NCI-H748 treated with DMSO at 0.1 percent for 48 hours (cell line): ENCODE data around the gene OPN3.

ENCODE experiments used
- DNase-seq: peaks from one replicate; lab custom pipeline; 2025; lab: John Stamatoyannopoulos, UW

OPN3 gene

GRCh38 chr1:241589521-241589920 is 50.6 kb downstream of the OPN3 start:
- no peak for DNase-seq

DNA sequence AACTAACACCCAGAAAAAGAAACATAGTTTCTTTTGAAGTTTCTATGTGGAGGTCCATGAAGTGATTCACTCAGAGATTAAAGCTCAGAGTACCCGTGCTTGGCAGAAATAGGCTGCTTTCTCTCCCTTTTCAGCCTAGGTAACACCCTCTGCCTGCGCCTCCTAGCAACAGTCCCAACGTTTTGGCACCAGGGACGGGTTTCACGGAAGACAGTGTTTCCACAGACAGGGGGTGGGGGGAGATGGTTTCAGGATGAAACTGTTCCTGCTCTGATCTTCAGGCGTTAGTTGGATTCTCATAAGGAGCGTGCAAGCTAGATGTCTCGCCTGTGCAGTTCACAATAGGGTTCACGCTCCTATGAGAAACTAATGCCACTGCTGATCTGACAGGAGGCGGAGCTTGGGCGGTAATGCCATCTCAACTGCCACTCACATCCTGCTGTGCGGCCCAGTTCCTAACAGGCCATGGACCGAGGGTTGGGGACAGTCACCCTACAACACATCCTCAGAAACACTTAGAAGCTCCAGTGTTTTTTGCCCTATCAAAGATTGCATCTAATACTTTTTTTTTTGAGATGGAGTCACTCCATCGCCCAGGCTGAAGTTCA is 53.2 kb downstream of the OPN3 start:
- no peak for DNase-seq

- DNase-seq: no peak
These were observed 57.2 kb downstream of the OPN3 start for GRCh38 chr1:241582921-241583321.

- DNase-seq: no peak
These were observed 60.7 kb downstream of the OPN3 start for GRCh38 chr1:241579434-241579833.

DNA sequence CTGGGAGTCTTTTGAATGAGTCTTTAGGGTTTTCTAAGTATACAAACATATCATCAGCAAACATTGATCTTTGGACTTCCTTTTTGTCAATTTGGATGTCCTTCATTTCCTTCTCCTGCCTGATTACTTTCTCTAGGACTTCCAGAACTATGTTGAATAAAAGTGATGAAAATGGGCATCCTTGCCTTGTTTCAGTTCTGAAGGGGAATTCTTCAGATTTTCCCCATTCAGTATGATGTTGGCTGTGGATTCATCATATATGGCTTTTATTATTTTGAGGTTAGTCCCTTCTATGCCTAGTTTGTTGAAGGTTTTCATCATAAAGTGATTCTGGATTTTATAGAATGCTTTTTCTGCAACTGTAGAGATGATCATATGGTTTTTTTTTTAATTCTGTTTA is 66.0 kb downstream of the OPN3 start:
- no peak for DNase-seq

DNA sequence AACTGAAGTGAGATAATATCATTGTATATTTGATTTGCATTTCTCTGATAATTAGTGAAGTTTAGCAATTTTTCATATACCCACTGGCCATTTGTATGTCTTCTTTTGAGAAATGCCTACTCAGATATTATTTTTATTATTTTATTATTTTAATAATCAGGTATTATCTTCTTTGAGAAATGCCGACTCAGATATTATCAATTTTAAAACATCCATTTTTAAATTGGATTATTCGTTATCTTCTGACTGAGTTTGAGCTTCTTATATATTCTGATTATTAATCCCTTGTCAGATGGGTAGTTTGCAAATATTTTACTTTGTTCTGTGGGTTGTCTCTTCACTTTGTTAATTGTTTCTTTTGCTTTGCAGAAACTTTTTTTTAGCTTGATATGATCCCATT is 70.3 kb downstream of the OPN3 start:
- no peak for DNase-seq

DNA sequence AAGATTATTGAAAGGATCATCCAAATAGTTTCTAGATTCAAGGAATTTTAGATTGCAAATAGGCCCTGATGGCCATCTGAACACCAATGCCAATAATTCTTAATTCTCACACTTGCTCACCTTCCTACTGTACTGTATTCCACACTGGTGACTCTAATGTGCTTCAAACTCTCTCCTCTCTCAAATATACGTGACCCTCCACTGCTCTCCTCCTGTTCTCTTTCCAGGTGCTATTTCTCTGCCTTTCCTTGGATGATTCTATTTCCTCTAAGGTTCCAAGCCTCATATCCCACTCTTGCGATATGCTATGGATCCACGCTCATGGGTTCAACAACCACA is 79.4 kb downstream of the OPN3 start:
- no peak for DNase-seq

DNA sequence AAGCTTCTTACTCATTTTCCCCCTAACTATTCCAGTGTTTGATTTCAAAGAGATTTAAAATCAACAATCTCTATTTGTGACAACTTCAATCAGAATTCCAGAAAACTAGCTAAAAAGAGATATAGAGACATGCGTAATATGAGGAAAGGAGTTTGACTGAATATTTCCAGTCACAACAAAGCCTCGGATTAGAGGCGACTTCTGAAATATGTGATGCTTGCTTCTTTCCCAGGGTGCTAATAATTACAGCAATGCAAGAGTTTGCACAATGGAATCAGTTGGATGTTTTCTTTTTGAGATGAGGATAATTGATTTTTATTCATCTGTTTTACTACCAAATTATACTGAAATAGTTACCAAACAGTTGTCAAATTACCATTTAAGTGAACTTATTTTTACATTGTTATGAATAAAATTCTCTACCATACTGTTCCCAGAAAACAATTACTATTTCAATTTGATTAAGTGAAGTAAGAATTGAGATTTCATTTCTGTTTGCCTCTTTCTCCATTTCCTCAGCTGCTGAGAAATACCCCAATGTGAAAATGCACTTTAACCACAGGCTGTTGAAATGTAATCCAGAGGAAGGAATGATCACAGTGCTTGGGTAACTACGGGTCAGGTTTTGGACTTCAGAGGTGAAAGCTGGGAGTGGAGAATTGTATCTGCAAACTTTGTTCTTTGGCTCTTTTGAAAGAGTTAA is 79.9 kb downstream of the OPN3 start:
- DNase-seq: no peak

DNA sequence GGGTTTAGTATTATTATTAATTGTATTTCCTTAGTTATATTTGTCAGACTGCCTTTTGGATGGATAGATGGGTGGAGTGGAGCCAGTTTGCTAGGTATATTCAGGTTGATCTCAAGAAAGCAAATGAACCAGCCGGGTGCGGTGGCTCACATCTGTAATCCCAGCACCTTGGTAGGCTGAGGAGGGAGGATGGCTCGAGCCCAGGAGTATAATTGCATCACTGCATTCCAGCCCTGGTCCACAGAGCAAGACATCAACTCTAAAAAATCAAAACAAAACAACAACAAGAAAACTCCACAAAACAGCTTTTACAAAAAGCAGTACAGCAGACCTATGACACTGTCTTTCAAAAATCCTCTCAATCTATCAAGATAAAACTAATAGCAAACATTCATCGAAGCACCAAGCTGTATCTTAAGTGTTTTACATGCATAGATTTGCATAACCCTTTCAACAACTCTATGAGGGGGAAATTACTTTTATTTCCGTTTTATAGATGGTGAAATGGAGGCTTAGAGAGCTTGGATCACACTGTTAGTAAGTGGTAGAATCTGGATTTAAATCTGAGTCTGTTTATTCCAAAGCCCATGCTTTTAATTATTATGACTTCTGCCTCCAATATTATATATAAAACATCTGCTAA is 82.5 kb downstream of the OPN3 start:
- DNase-seq: no peak

DNA sequence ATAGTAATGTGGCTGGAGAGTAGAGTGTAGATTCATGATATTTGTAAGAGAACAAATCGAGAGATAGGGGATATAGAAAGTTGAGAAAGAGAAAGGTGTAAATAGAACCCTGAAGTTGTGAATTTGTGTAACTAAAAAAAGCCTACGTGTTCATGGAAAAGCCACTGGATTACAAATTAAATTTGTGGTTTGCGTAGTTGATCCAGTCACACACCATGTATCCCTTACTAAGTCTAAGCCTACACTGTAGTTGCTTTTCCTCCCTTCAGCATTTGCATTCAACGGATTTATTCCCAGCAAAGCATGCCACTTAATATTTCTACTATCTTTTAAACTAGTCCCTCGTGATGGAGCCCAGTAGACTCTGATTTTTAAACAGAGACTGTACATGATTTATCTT is 83.1 kb downstream of the OPN3 start:
- no peak for DNase-seq

DNA sequence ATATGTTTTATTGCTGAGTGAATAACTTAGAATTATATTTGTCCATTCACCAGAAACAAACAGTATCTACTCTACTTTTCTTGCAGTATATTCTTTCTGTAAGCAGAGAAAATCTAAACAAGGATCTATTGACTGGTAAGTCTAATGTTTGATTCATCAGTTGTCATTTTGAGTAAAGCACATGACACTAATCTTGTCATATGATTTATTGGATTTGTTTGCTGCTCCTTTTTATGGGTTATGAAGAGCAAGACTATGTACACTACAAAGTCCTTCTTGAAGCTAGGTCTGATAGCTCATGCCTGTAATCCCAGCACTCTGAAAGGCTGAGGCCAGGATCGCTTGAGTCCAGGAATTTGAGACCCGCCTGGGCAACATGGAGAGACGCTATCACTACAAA is 84.6 kb downstream of the OPN3 start:
- no peak for DNase-seq

- no peak for DNase-seq
These were observed 86.1 kb downstream of the OPN3 start for GRCh38 chr1:241553886-241554592.

DNA sequence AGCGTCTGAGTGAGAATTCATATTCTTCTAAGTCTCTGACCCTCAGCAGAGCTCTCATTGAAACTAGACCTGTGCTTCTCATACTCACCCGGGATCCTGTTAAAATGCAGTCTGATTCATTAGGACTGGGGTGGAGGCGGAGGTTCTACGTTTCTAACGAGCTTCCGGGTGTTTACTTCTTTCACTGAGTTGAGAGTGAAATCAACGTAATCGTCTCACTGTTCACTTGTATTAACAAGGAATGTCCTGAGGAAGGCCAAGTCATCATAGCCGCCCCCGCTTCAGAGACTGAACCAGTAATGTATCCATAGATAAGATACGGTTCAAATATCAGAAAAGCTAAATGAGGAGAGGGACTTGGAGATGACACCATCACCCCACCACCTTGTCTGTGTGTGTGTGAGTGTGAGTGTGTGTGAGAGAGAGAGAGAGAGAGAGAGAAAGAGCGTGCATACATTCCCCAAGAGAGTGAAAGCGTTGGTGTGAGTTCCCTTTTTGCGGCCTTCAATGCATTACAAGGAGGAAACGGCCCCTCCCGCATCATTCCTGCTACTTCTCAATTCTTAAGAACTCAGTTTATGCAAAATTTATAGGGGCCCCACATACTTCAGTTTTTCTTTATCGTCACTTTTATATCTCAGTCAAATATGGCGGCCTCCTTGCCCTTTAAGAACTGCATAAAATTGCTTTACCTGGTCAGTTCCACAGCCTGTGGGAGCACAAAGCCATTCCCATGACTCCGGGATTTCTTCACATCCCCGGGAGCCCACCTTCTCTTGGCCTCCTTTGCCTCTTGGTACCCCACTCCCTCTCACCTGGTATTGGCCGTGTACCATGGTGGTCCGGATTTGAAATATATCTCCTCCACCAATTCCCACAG is 88.2 kb downstream of the OPN3 start:
- DNase-seq: no peak

DNA sequence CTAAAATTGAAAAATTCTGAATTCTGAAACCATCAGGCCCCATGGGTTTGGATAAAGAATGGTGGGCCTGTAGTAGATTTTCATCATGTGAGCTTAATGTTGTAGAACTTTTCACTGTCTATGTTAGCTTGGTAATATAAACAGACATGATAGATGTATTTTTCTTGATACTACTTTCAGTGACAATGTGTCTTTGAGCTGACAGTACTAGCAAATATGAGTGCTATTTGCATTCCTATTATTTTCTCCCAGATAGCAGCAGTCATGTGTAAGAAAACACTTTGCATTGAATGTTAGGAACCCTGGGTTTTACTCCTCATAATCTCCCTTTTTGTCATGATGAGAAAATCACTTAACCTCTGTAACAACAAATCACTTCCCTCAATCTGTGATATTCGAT is 89.9 kb downstream of the OPN3 start:
- no peak for DNase-seq

GRCh38 chr1:241548008-241548407 is 92.2 kb downstream of the OPN3 start:
- DNase-seq: no peak
